Endothelial cell of umbilical vein (primary cell): ENCODE data around the gene HSPBAP1. TPM values are rescaled to one million over a fixed set of nuclear protein-coding genes. Genes with fewer than 3 reads are reported as not detected.

Experiments
- BruUV-seq: library from RNA; stranded (reverse); fragments of 400-500 nt; replicated peaks from 2 replicates; lab custom pipeline; 2021; lab: Mats Ljungman, UMichigan
- CTCF ChIA-PET: fragments of 300-600, 350-600 bp; sonication (Branson Sonifier 250); formaldehyde crosslinking; loops from one replicate; lab custom pipeline; 2021; ENCODE audit warnings: antibody characterized with exemption, inconsistent platforms; lab: Charles Lee
- POLR2A ChIA-PET: fragments of 300-600, 350-600 bp; sonication (Branson Sonifier 250); formaldehyde crosslinking; loops from one replicate; lab custom pipeline; 2021; ENCODE audit warnings: antibody characterized with exemption, inconsistent platforms; lab: Charles Lee
- DNase-seq: peaks from one replicate; pipeline ENCODE4 v3.0.0-alpha.2; 2011; ENCODE audit warnings: low read depth, low spot score
- FAIRE-seq: peaks from 2 replicates; lab custom pipeline; 2011; peaks lifted over from hg19 to GRCh38; lab: Jason Lieb, UNC
- H2AFZ ChIP-seq: 2 replicates; pipeline ENCODE4 v1.6.0; 2012; ENCODE audit warnings: low read depth, low read length, control low read depth, inconsistent platforms
- H3K27ac ChIP-seq: 2 replicates; pipeline ENCODE4 v1.5.1; 2011; ENCODE audit warnings: low read depth, mild to moderate bottlenecking, control low read depth, low read length, moderate library complexity; ENCODE audit not compliant: insufficient read depth
- H3K27me3 ChIP-seq, 2 experiments: 2 replicates each; pipeline versions ENCODE4 v1.6.0 to v1.6.1; 2011; ENCODE audit warnings: low read length in 2 of 2, mixed read lengths in 1 of 2; ENCODE audit not compliant: control insufficient read depth in 2 of 2, insufficient read depth in 2 of 2
- H3K36me3 ChIP-seq, 2 experiments: 2 replicates in 1 of 2; 3 replicates in 1 of 2; pipeline ENCODE4 v1.5.1; 2011; ENCODE audit warnings: low read length in 2 of 2, mild to moderate bottlenecking in 1 of 2, moderate library complexity in 1 of 2; ENCODE audit not compliant: control insufficient read depth in 2 of 2, insufficient read depth in 2 of 2; ENCODE audit errors: extremely low read depth in 1 of 2
- H3K4me1 ChIP-seq: 3 replicates; pipeline ENCODE4 v1.5.1; 2011; ENCODE audit warnings: mild to moderate bottlenecking, low read length; ENCODE audit not compliant: control insufficient read depth, insufficient read depth; ENCODE audit errors: extremely low read depth
- H3K4me2 ChIP-seq: 2 replicates; pipeline ENCODE4 v1.6.1; 2011; ENCODE audit warnings: low read length, control low read depth, mixed read lengths; ENCODE audit not compliant: insufficient read depth
- H3K4me3 ChIP-seq, 3 experiments: fragments of 200-600 bp in 1 of 3; sonication (generic), shearing (Covaris generic) in 1 of 3; replicated peaks in 1 of 3; 2 replicates each; pipeline ENCODE4 v1.5.1; 2011 to 2016; ENCODE audit warnings: control low read depth in 3 of 3, low read length in 3 of 3, mild to moderate bottlenecking in 2 of 3, inconsistent platforms in 1 of 3, low read depth in 1 of 3, moderate library complexity in 1 of 3; ENCODE audit not compliant: insufficient read depth in 1 of 3
- H3K79me2 ChIP-seq: 2 replicates; pipeline ENCODE4 v1.6.0; 2012; ENCODE audit warnings: low read length, inconsistent platforms; ENCODE audit not compliant: control insufficient read depth, insufficient read depth
- H3K9ac ChIP-seq: replicated peaks from 2 replicates; pipeline ENCODE3; 2011; ENCODE audit warnings: low read length, control low read depth; ENCODE audit not compliant: insufficient read depth; ENCODE audit errors: extremely low read depth
- H3K9me1 ChIP-seq: replicated peaks from 3 replicates; pipeline ENCODE4 v1.6.0; 2011; ENCODE audit warnings: mild to moderate bottlenecking, low read length; ENCODE audit not compliant: control insufficient read depth, insufficient read depth; ENCODE audit errors: extremely low read depth
- H3K9me3 ChIP-seq: replicated peaks from 2 replicates; pipeline ENCODE4 v1.5.1; 2012; ENCODE audit warnings: low read length, inconsistent platforms; ENCODE audit not compliant: control insufficient read depth, insufficient read depth
- H4K20me1 ChIP-seq: replicated peaks from 2 replicates; pipeline ENCODE3; 2011; ENCODE audit warnings: mild to moderate bottlenecking, low read length; ENCODE audit not compliant: control insufficient read depth, insufficient read depth; ENCODE audit errors: extremely low read depth
- EZH2 ChIP-seq: IDR thresholded peaks from 2 replicates; pipeline ENCODE4 v1.6.1; 2012; ENCODE audit warnings: borderline replicate concordance, low read depth, mild to moderate bottlenecking, moderate library complexity, low read length, inconsistent platforms; ENCODE audit not compliant: severe bottlenecking
- FOS ChIP-seq: IDR thresholded peaks from 2 replicates; pipeline ENCODE4 v1.6.1; 2011; ENCODE audit warnings: mild to moderate bottlenecking, low read length, moderate library complexity, borderline replicate concordance; ENCODE audit not compliant: insufficient read depth
- GATA2 ChIP-seq: IDR thresholded peaks from 2 replicates; pipeline ENCODE4 v1.7.0; 2011; ENCODE audit warnings: low read depth, mild to moderate bottlenecking, moderate library complexity, mixed read lengths, low read length; ENCODE audit not compliant: insufficient read length, insufficient read depth
- JUN ChIP-seq: IDR thresholded peaks from 2 replicates; pipeline ENCODE4 v1.6.1; 2011; ENCODE audit warnings: borderline replicate concordance, low read depth; ENCODE audit not compliant: insufficient read length, insufficient read depth
- MYC ChIP-seq: IDR thresholded peaks from one replicate; pipeline ENCODE4 v1.6.1; 2011; ENCODE audit warnings: mild to moderate bottlenecking, low read depth, low read length
- POLR2A ChIP-seq: IDR thresholded peaks from 2 replicates; pipeline ENCODE4 v1.6.1; 2012; ENCODE audit warnings: low read depth, mild to moderate bottlenecking, control low read depth, low read length
- POLR2AphosphoS5 ChIP-seq: IDR thresholded peaks from 2 replicates; pipeline ENCODE4 v1.6.1; 2012; ENCODE audit warnings: low read depth, mild to moderate bottlenecking, control low read depth, low read length, moderate library complexity; ENCODE audit not compliant: insufficient read depth
- dilution Hi-C: fragments of 300-500 bp; cut with MboI; formaldehyde crosslinking; loops from one replicate; pipeline ENCODE4 v1.15.0; 2019; ENCODE audit warnings: low sequenced_read_pairs; ENCODE audit not compliant: extremely low pct_ligation_motif_present
- intact Hi-C: fragments of 100-400 bp; cut with micrococcal nuclease; formaldehyde crosslinking; loops from one replicate; pipeline ENCODE4 v1.10.0; 2022
- polyA plus RNA-seq, 4 experiments: library from polyadenylated mRNA; depleted of rRNA in 3 of 4; stranded (reverse) in 3 of 4; unstranded in 1 of 4; fragments of >200 nt; gene quantifications; 2 replicates each; pipeline versions ENCODE4 v1.2.1 to v1.2.3, GENCODE V29; 2011 to 2012; ENCODE audit warnings: missing spikeins in 1 of 4
- total RNA-seq: library from RNA; stranded (reverse); gene quantifications from 2 replicates; pipeline ENCODE4 v1.2.3, GENCODE V29; 2021
- TF ChIP-seq, protein P1 (sequence below): IDR thresholded peaks from 2 replicates; pipeline ENCODE4 v1.6.1; 2011; ENCODE audit not compliant: insufficient read depth, insufficient read length
- TF ChIP-seq, protein P2 (sequence below), 2 donors: IDR thresholded peaks; 1 replicate in 1 of 2; 2 replicates in 1 of 2; pipeline ENCODE4 v1.5.1; 2011; ENCODE audit warnings: low read length in 2 of 2, mild to moderate bottlenecking in 2 of 2, moderate library complexity in 2 of 2, control low read depth in 1 of 2, inconsistent platforms in 1 of 2, low read depth in 1 of 2; ENCODE audit not compliant: insufficient read depth in 1 of 2; ENCODE audit errors: extremely low read depth in 1 of 2

The HSPBAP1 gene
- total and polyA plus RNA-seq, 2 donors (not counting 3 experiments of a cell fraction or from before 2014, with no cell fraction given): 5.3 to 10.6 TPM

DNA sequence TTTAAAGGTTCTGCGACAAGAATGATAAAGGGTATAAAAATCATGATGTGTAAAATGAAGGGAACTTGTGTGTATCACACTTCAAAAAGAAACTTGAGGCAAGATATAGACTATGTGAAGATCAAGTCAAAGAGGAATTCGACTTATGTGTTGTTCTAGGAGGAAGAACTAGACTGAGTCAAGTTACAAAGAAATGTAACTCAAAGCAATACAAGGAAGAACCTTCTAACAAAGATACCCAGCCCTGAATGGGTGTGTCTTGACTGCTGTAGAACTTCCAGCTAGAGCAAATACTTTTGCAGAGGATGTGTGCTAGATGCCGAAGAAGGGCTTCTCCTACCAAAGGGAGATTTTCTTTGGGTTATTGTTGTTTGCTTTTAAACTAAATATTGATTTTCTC lies 3.7 kb upstream of the HSPBAP1 start:
- dilution Hi-C loops: no loop called here
- FAIRE-seq (no peak), DNase-seq (no peak)
- H3K4me2 ChIP-seq: no peak overlapping the region
- no peaks in the 10 kb centered on the region for H3K79me2 ChIP-seq
- H3K27me3 ChIP-seq: no peaks in the 10 kb centered on the region
- no peak overlapping the region for H3K4me3 ChIP-seq
- no peaks in the 10 kb centered on the region for H3K36me3 ChIP-seq
- TF ChIP-seq, protein P1, sequence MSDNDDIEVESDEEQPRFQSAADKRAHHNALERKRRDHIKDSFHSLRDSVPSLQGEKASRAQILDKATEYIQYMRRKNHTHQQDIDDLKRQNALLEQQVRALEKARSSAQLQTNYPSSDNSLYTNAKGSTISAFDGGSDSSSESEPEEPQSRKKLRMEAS: no peak
- TF ChIP-seq EZH2: no peak
- TF ChIP-seq POLR2A: no peak
- TF ChIP-seq MYC: no peak
- TF ChIP-seq POLR2AphosphoS5: no peak
- TF ChIP-seq JUN: no peak
- no peak for TF ChIP-seq GATA2
- TF ChIP-seq, protein P2, sequence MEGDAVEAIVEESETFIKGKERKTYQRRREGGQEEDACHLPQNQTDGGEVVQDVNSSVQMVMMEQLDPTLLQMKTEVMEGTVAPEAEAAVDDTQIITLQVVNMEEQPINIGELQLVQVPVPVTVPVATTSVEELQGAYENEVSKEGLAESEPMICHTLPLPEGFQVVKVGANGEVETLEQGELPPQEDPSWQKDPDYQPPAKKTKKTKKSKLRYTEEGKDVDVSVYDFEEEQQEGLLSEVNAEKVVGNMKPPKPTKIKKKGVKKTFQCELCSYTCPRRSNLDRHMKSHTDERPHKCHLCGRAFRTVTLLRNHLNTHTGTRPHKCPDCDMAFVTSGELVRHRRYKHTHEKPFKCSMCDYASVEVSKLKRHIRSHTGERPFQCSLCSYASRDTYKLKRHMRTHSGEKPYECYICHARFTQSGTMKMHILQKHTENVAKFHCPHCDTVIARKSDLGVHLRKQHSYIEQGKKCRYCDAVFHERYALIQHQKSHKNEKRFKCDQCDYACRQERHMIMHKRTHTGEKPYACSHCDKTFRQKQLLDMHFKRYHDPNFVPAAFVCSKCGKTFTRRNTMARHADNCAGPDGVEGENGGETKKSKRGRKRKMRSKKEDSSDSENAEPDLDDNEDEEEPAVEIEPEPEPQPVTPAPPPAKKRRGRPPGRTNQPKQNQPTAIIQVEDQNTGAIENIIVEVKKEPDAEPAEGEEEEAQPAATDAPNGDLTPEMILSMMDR (IDR thresholded peaks at IDR 0.05; ENCODE audit: extremely low read depth in 1 of 2, insufficient read depth in 1 of 2, low read depth in 1 of 2, low read length in 2 of 2): no peak
- TF ChIP-seq FOS: no peak
- no peaks in the 10 kb centered on the region for H4K20me1 ChIP-seq
- H3K27ac ChIP-seq: no peak overlapping the region
- ChIA-PET POLR2A (no interaction called here), CTCF (no interaction called here)
- no peaks in the 10 kb centered on the region for H3K9me1 ChIP-seq
- no peak overlapping the region for H2AFZ ChIP-seq
- intact Hi-C loops: loop anchor here (10.0 kb wide), 1 partner anchor 288 kb away; no protein-coding TSS in a partner anchor
- peaks cover 21% of the 10 kb centered on the region for H3K4me1 ChIP-seq
- no peak overlapping the region for H3K9ac ChIP-seq
- H3K9me3 ChIP-seq: no peaks in the 10 kb centered on the region
- BruUV-seq: no TSS peak
